ENCODE measurements around the gene GNAL.
"Not testable (repeated sequence)": the region's sequence is repeated elsewhere in the genome, so short reads cannot be mapped to it uniquely, and the experiment has no call there.

The GNAL gene

GRCh38 chr18:11688972-11689668 lies at the start of gene GNAL:
GNAL (plus strand) TSS chr18:11689264; CDS start chr18:11689564, 300 bp downstream.
- DNase-seq (ENCODE audit: low read depth, low spot score), result peak; percentile 17

DNA sequence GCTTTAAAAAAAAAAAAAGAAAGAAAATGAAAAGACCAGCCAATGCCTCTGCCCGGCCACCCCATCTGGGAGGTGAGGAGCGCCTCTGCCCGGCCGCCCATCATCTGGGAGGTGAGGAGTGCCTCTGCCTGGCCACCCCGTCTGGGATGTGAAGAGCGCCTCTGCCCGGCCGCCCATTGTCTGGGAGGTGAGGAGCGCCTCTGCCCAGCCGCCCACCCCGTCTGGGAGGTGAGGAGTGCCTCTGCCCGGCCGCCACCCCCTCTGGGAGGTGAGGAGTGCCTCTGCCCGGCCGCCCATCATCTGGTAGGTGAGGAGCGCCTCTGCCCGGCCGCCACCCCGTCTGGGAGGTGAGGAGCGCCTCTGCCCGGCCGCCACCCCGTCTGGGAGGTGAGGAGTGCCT lies 41.8 kb upstream of the GNAL start:
- not testable (repeated sequence) for DNase-seq (ENCODE audit: low read depth, low spot score)

GRCh38 chr18:11647804-11648203 lies 41.3 kb upstream of the GNAL start:
- DNase-seq (ENCODE audit: low read depth, low spot score), result not testable (repeated sequence)

DNA sequence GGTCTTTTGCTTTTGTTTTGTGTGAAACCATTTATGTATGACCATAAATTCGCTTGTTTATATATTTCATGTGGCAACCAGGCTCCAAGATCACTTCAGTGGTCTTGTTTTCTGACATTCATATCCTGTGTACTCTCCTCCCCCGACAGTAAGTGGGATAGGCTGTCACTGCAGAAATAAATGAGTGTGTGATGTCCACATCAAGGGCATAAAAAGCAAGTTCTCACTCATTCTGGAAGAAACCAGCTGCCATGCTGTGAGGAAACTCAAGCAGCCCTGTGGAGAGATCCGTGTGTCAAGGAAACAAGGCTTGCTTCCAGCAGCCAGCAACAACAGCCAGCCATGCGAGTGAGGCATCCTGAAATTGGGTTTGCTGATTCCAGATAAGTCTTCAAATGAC lies 39.2 kb upstream of the GNAL start:
- DNase-seq (ENCODE audit: low read depth, low spot score), result no peak

- DNase-seq (ENCODE audit: low read depth, low spot score), result no peak
Observed at GRCh38 chr18:11651899-11652298, 37.2 kb upstream of the GNAL start.

GRCh38 chr18:11653521-11653920 lies 35.5 kb upstream of the GNAL start:
- no peak for DNase-seq (ENCODE audit: low read depth, low spot score)

DNA sequence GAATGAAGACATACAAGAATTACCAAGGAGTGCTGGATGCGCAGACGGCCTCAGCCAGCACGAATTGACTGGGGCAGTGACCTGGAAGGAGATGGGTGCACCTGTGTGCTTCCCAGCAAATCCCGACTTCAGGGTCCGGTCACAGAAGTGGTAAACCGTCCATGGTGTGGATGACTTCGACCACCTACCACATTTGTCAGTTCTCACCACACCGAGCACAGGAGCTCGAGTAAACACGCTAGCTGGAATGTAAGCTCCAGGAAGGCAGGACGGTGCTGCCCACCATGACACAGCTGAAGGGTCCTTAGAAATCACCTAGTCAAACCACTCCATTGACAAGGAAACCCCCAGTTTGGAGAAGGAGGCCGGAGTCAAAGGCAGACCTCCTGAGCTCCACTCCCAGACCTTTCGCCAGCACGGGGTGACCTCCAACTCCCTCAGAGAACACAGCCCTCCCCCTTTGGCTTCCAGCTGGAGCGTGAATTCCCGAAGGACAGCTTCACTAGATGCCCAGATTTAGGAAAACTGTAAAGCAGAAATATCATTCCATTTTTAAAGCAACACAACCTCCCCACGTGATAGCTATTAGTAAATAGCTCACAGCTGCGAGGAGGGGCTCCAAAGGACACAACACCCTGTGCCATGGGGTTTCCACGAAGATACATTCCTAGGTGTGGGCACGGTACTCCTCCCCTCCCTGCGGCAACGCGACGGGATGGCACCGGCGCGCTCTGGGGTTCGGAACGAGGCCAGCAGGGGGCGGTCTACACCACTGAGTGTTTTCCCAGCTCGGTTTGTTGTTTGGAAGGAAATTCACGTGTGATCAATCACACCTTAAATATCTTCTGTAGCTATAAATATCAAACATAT lies 34.1 kb upstream of the GNAL start:
- DNase-seq (ENCODE audit: low read depth, low spot score), result no peak

DNA sequence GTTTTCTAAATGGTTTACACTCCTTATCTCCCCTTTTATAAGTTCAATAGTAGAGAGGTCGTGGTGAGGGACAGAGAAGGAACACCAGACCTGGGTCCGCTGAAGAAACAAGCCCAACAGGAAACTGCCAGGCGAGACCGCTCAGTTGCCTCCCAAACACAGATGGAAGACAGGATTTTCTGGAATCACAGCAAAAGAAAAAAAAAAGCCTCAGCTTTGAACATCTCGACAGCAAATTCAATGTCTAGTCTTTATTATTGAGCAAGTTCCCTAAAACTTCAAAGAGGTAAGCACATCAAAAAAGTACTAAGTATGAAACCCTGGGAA lies 33.5 kb upstream of the GNAL start:
- no peak for DNase-seq (ENCODE audit: low read depth, low spot score)

DNA sequence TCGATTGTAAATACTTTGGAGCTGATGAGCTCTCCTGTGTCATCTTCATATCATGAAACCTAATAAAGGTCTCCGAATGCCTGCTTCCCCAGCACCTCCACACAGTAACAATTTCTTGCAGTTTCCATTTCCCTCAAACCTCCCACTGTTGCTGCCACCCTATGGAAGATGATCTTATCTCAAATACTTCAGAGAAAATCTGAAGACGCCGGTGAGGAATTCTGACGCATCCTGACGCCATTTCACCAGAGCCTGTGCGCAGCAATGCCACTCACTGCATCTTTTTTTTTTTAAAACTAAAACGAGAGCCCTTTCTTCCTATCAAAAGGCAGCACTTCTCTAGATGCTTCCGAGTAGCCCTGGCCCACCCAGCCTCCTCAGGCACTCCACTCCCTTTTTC lies 31.9 kb upstream of the GNAL start:
- no peak for DNase-seq (ENCODE audit: low read depth, low spot score)

GRCh38 chr18:11657554-11657953 lies 31.5 kb upstream of the GNAL start:
- DNase-seq (ENCODE audit: low read depth, low spot score), result no peak

- DNase-seq (ENCODE audit: low read depth, low spot score), result no peak
Observed at GRCh38 chr18:11658019-11658418, 31.0 kb upstream of the GNAL start.

DNA sequence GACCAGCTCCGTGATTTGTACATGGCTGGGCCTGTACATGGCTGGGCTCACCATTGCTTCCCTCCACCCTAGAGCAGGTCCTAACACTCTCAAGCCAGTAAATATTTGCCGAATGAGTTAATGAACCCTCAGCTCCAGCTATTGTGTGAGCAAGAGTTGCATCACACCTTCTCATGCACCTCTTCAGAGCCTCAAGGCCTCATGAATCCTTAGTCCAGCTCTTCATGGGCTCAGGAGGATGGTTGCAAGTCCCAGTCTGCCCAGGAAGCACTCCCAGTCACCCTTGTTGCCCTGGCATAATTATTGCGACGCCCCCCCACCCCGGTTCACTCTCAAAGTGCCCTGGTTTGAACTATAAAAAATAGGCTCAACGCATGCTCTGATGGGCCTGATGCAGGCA lies 30.1 kb upstream of the GNAL start:
- no peak for DNase-seq (ENCODE audit: low read depth, low spot score)

GRCh38 chr18:11660691-11661090 lies 28.4 kb upstream of the GNAL start:
- DNase-seq (ENCODE audit: low read depth, low spot score), result no peak

GRCh38 chr18:11661430-11661829 lies 27.6 kb upstream of the GNAL start:
- no peak for DNase-seq (ENCODE audit: low read depth, low spot score)

DNA sequence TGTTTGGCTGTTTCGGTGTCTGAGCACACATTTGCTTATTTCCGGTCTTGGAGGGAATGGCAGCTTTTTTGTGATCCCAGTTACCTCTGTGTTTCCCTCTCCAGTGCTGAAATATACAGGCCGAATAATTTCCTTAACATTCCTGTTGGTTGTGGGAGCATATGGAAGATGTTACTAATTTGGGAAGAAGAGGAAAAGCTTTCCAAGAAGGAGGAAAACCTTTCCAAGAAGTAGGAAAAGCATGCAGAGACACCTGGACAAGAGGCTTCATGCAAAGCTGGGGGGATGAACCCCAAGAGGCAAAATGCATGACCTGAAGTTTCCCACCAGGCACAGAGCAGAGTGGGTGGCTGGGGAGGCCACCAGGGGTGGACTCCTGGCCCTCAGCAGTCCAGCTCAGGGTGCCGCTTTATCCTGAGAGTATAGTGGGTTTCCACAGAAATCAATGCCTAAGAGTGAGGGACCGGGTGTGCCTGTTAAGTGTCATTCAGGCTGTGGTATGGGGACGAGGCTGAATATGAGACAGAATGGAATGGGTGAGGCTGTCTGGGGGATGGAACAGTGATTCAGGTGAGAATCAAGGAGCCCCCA lies 25.5 kb upstream of the GNAL start:
- DNase-seq (ENCODE audit: low read depth, low spot score), result no peak

DNA sequence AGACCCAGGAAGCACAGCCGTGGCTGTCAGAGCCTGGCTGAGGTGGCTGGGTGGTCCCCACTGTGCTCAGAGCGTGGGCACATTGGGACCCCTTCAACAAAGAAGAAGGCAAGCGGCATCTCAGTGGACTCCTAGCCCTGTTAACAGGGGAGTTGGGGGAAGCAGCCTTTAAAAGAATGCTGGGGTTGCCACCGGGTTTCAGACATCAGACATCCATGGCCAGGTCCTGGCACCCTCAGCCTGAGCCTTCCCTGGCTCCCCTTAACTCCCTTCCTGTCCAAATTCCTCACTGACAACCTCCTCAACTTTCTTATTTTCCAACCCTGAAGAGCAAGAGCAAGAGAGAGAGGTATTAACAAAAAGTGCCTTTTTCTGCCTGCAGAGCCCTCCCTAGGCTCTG lies 24.8 kb upstream of the GNAL start:
- DNase-seq (ENCODE audit: low read depth, low spot score), result no peak

DNA sequence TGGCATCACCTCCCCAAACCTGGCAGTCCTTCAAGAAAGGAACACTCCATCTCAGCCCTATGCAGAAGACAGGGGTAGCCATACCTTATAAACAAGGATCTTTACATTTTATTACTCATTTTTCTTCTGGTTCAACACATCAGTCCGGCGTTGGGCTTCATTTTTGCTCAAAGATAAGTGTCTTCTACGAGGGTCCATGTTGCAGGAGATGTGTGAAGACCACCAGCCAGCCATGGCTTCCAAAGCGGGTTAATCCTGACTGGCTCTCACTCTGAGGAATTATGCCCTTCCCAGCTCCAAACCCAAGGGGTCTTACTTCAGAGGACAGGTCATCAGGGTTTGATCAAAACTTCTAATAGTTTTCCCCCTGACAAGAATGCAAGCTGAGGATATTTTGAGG lies 23.9 kb upstream of the GNAL start:
- DNase-seq (ENCODE audit: low read depth, low spot score), result no peak

DNA sequence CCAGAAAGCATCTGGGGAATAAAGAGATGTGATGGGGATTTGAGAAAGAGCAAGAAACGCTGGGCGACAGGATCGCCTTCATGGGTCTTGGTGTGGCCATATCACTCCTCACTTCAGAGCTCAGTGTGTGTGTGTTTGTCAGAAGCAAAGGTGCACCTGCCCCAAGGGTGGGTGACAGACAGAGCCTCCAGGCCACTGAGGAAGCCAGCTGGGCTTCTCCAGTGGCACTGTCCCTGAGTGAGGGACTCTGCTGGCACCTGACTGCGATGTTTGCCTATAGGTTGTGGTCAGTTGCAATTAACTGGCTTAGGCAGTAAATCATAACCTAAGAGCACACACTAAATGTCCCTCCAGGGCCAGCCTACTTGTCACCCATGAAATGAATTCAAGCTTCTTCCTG lies 23.5 kb upstream of the GNAL start:
- DNase-seq (ENCODE audit: low read depth, low spot score), result no peak

GRCh38 chr18:11666176-11666575 lies 22.9 kb upstream of the GNAL start:
- no peak for DNase-seq (ENCODE audit: low read depth, low spot score)

- no peak for DNase-seq (ENCODE audit: low read depth, low spot score)
Observed at GRCh38 chr18:11666831-11667230, 22.2 kb upstream of the GNAL start.

- no peak for DNase-seq (ENCODE audit: low read depth, low spot score)
Observed at GRCh38 chr18:11667578-11667977, 21.5 kb upstream of the GNAL start.

- no peak for DNase-seq (ENCODE audit: low read depth, low spot score)
Observed at GRCh38 chr18:11668441-11669169, 20.5 kb upstream of the GNAL start.

Data from activated naive CD8-positive, alpha-beta T cell treated with anti-CD3 and anti-CD28 coated beads, Interleukin-2, amount 50 U/mL, for 16 hours (primary cell).